ENCODE results near the gene NEDD4L.

The NEDD4L gene

DNA sequence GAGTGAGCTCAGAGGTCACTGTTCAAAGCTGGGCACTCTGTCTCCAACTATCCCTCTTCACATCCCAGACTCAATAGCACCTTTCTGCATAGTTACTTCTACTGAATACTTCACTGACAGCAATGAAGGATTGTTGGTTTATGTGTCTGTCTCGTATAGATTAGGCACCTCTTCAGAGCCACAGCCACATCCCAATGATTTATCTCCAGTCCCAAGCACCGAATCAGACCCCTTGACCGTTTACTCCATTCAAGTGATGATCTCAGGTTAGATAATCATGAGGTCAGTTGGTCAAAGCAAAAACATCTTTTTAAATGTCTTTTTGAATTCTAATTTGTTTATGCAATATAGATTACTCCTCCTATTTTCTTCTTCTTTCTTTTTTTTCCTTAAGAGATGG is 14.7 kb downstream of the NEDD4L start (continued):
- TF ChIP-seq ZNF629 (tag by site-specific recombination; IDR thresholded peaks at IDR 0.05), result peak; percentile 62
- TF ChIP-seq ZNF529 (tag by site-specific recombination; IDR thresholded peaks at IDR 0.05; ENCODE audit: insufficient replicate concordance), result no peak
- no peak for TF ChIP-seq GFI1B (tag by site-specific recombination; IDR thresholded peaks at IDR 0.05)
- TF ChIP-seq, protein P1, sequence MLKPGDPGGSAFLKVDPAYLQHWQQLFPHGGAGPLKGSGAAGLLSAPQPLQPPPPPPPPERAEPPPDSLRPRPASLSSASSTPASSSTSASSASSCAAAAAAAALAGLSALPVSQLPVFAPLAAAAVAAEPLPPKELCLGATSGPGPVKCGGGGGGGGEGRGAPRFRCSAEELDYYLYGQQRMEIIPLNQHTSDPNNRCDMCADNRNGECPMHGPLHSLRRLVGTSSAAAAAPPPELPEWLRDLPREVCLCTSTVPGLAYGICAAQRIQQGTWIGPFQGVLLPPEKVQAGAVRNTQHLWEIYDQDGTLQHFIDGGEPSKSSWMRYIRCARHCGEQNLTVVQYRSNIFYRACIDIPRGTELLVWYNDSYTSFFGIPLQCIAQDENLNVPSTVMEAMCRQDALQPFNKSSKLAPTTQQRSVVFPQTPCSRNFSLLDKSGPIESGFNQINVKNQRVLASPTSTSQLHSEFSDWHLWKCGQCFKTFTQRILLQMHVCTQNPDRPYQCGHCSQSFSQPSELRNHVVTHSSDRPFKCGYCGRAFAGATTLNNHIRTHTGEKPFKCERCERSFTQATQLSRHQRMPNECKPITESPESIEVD (tag by site-specific recombination; IDR thresholded peaks at IDR 0.05), result no peak
- TF ChIP-seq ZIC2 (tag by site-specific recombination; IDR thresholded peaks at IDR 0.05), result no peak
- no peak for TF ChIP-seq ZNF416 (tag by site-specific recombination; IDR thresholded peaks at IDR 0.05)
- TF ChIP-seq KLF7 (tag by site-specific recombination; IDR thresholded peaks at IDR 0.05; ENCODE audit: borderline replicate concordance), result no peak
- no peak for TF ChIP-seq ZNF530 (tag by site-specific recombination; IDR thresholded peaks at IDR 0.05; ENCODE audit: low read depth)
- TF ChIP-seq ZEB2 (tag by site-specific recombination; IDR thresholded peaks at IDR 0.05), result 0 out of 2 replicates have a peak, but pooled peaks have one; percentile 23
- TF ChIP-seq SCRT2 (tag by site-specific recombination; IDR thresholded peaks at IDR 0.05), result no peak
- no peak for TF ChIP-seq ZNF664 (tag by site-specific recombination; IDR thresholded peaks at IDR 0.05)
- no peak for TF ChIP-seq ZNF404 (tag by site-specific recombination; IDR thresholded peaks at IDR 0.05)
- peak; percentile 72 for TF ChIP-seq ZNF366 (tag by site-specific recombination; conservative IDR thresholded peaks at IDR 0.05)
- no peak for TF ChIP-seq ZNF777 (tag by site-specific recombination; IDR thresholded peaks at IDR 0.05; ENCODE audit: borderline replicate concordance)
- TF ChIP-seq, protein P2, sequence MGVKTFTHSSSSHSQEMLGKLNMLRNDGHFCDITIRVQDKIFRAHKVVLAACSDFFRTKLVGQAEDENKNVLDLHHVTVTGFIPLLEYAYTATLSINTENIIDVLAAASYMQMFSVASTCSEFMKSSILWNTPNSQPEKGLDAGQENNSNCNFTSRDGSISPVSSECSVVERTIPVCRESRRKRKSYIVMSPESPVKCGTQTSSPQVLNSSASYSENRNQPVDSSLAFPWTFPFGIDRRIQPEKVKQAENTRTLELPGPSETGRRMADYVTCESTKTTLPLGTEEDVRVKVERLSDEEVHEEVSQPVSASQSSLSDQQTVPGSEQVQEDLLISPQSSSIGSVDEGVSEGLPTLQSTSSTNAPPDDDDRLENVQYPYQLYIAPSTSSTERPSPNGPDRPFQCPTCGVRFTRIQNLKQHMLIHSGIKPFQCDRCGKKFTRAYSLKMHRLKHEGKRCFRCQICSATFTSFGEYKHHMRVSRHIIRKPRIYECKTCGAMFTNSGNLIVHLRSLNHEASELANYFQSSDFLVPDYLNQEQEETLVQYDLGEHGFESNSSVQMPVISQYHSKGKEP (tag by site-specific recombination; IDR thresholded peaks at IDR 0.05), result no peak
- TF ChIP-seq ZNF792 (tag by site-specific recombination; IDR thresholded peaks at IDR 0.05), result no peak
- TF ChIP-seq, protein P3, sequence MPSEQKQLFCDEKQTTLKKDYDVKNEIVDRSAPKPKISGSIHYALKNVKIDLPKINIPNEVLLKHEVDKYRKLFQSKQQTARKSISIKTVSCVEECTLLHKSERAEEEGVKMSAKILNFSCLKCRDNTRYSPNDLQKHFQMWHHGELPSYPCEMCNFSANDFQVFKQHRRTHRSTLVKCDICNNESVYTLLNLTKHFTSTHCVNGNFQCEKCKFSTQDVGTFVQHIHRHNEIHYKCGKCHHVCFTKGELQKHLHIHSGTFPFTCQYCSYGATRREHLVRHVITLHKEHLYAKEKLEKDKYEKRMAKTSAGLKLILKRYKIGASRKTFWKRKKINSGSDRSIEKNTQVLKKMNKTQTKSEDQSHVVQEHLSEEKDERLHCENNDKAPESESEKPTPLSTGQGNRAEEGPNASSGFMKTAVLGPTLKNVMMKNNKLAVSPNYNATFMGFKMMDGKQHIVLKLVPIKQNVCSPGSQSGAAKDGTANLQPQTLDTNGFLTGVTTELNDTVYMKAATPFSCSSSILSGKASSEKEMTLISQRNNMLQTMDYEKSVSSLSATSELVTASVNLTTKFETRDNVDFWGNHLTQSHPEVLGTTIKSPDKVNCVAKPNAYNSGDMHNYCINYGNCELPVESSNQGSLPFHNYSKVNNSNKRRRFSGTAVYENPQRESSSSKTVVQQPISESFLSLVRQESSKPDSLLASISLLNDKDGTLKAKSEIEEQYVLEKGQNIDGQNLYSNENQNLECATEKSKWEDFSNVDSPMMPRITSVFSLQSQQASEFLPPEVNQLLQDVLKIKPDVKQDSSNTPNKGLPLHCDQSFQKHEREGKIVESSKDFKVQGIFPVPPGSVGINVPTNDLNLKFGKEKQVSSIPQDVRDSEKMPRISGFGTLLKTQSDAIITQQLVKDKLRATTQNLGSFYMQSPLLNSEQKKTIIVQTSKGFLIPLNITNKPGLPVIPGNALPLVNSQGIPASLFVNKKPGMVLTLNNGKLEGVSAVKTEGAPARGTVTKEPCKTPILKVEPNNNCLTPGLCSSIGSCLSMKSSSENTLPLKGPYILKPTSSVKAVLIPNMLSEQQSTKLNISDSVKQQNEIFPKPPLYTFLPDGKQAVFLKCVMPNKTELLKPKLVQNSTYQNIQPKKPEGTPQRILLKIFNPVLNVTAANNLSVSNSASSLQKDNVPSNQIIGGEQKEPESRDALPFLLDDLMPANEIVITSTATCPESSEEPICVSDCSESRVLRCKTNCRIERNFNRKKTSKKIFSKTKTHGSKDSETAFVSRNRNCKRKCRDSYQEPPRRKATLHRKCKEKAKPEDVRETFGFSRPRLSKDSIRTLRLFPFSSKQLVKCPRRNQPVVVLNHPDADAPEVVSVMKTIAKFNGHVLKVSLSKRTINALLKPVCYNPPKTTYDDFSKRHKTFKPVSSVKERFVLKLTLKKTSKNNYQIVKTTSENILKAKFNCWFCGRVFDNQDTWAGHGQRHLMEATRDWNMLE (tag by site-specific recombination; conservative IDR thresholded peaks at IDR 0.05; ENCODE audit: low read depth), result no peak
- TF ChIP-seq, protein P4, sequence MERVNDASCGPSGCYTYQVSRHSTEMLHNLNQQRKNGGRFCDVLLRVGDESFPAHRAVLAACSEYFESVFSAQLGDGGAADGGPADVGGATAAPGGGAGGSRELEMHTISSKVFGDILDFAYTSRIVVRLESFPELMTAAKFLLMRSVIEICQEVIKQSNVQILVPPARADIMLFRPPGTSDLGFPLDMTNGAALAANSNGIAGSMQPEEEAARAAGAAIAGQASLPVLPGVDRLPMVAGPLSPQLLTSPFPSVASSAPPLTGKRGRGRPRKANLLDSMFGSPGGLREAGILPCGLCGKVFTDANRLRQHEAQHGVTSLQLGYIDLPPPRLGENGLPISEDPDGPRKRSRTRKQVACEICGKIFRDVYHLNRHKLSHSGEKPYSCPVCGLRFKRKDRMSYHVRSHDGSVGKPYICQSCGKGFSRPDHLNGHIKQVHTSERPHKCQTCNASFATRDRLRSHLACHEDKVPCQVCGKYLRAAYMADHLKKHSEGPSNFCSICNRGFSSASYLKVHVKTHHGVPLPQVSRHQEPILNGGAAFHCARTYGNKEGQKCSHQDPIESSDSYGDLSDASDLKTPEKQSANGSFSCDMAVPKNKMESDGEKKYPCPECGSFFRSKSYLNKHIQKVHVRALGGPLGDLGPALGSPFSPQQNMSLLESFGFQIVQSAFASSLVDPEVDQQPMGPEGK (tag by site-specific recombination; IDR thresholded peaks at IDR 0.05), result no peak
- no peak for TF ChIP-seq ZNF10 (tag by site-specific recombination; IDR thresholded peaks at IDR 0.05)
- TF ChIP-seq GLIS1 (tag by site-specific recombination; IDR thresholded peaks at IDR 0.05), result no peak
- TF ChIP-seq ZNF660 (tag by site-specific recombination; IDR thresholded peaks at IDR 0.05), result no peak
- TF ChIP-seq, protein P5, sequence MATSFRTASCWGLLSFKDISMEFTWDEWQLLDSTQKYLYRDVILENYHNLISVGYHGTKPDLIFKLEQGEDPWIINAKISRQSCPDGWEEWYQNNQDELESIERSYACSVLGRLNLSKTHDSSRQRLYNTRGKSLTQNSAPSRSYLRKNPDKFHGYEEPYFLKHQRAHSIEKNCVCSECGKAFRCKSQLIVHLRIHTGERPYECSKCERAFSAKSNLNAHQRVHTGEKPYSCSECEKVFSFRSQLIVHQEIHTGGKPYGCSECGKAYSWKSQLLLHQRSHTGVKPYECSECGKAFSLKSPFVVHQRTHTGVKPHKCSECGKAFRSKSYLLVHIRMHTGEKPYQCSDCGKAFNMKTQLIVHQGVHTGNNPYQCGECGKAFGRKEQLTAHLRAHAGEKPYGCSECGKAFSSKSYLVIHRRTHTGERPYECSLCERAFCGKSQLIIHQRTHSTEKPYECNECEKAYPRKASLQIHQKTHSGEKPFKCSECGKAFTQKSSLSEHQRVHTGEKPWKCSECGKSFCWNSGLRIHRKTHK (tag by site-specific recombination; IDR thresholded peaks at IDR 0.05), result no peak
- TF ChIP-seq YY2 (tag by site-specific recombination; IDR thresholded peaks at IDR 0.05), result no peak
- TF ChIP-seq ZNF121 (tag by site-specific recombination; IDR thresholded peaks at IDR 0.05), result no peak
- TF ChIP-seq, protein P6, sequence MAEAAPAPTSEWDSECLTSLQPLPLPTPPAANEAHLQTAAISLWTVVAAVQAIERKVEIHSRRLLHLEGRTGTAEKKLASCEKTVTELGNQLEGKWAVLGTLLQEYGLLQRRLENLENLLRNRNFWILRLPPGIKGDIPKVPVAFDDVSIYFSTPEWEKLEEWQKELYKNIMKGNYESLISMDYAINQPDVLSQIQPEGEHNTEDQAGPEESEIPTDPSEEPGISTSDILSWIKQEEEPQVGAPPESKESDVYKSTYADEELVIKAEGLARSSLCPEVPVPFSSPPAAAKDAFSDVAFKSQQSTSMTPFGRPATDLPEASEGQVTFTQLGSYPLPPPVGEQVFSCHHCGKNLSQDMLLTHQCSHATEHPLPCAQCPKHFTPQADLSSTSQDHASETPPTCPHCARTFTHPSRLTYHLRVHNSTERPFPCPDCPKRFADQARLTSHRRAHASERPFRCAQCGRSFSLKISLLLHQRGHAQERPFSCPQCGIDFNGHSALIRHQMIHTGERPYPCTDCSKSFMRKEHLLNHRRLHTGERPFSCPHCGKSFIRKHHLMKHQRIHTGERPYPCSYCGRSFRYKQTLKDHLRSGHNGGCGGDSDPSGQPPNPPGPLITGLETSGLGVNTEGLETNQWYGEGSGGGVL (tag by site-specific recombination; IDR thresholded peaks at IDR 0.05), result 0 out of 2 replicates have a peak, but pooled peaks have one; percentile 13
- no peak for TF ChIP-seq BCL11A (tag by site-specific recombination; IDR thresholded peaks at IDR 0.05; ENCODE audit: low read depth)
